Measurements from ENCODE around the gene PRR7. TPM values are rescaled to one million over a fixed set of nuclear protein-coding genes. Genes with fewer than 3 reads are reported as not detected.
A peak's percentile ranks its signal among the peaks of the same experiment; 100 is the strongest.

The PRR7 gene
- total RNA-seq, 1 donor from 2014 or later = 2.1 TPM

GRCh38 chr5:177450667-177451424, 4.2 kb downstream of the PRR7 start:
- no peaks in the 10 kb centered on the region for H3K9me3 ChIP-seq (replicated peaks)
- H3K4me3 ChIP-seq = no peak overlapping the region
- H3K4me1 ChIP-seq = peaks cover 49% of the 10 kb centered on the region
- no peak overlapping the region for H3K27ac ChIP-seq (replicated peaks)
- intact Hi-C loops (cut with micrococcal nuclease) = loop anchor here (5.0 to 10.0 kb wide), 2 partner anchors 49 to 136 kb away; partner anchors contain the start of genes MXD3 and PFN3
- peaks cover 69% of the 10 kb centered on the region for H3K27me3 ChIP-seq (ENCODE audit: low read depth)
- no peak for TF ChIP-seq CTCF (IDR thresholded peaks at IDR 0.05; ENCODE audit: borderline replicate concordance)
- H3K36me3 ChIP-seq = no peaks in the 10 kb centered on the region
- DNase-seq = no peak

DNA sequence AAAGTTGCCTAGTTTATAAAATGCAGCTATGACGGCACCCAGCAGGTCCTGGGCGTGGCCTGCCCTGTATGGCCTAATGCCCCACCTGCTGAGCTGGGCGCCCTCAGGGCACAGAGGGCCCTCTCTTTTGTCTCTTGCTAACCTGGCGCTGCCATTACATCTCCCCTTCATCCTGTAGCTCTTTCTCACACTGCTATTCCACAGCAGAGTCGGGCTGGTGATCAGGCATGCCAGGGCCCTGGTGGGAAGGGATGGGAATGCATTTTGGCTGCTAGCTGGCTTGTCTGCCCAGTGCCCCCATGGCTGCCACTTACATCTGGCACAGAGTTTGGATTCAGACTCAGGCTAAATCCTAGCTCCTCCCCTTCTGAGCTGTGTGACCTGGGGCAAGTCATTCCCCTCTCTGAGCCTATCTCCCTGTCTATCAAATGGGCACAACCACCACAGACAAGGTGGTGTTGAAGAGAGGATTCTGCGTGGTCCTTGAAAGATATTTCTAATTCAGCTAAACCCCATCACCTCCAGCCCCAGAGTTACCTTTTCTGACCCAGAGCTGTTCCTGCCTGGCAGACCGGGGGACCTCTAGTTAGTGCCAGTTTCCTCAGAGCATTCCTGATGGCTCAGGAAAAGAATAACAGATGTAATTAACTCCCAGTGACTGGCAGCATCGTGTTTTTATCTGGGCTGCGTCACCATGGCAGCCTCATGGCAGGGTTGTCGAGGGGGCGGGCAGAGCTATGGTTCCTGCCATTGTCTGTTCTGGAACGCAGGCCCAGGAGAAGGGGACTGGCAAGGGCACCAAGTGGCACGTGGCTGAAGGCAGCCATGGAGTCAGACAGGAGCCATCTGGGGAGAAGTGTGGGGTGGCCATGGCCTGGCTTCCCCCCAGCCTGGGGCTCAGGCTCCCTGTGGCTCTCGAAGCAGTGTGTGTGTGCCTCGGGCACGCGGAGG, 6.3 kb downstream of the PRR7 start:
- intact Hi-C loops (cut with micrococcal nuclease) = loop anchor here (5.0 to 10.0 kb wide), 2 partner anchors 51 to 138 kb away; partner anchors contain the start of genes MXD3 and PFN3
- peaks cover 6% of the 10 kb centered on the region for H3K36me3 ChIP-seq
- no peak for TF ChIP-seq CTCF (IDR thresholded peaks at IDR 0.05; ENCODE audit: borderline replicate concordance)
- peaks cover 51% of the 10 kb centered on the region for H3K27me3 ChIP-seq (ENCODE audit: low read depth)
- H3K4me3 ChIP-seq = no peak overlapping the region
- H3K27ac ChIP-seq (replicated peaks) = no peak overlapping the region
- H3K9me3 ChIP-seq (replicated peaks) = no peaks in the 10 kb centered on the region
- peaks cover 49% of the 10 kb centered on the region for H3K4me1 ChIP-seq
- DNase-seq = no peak

DNA sequence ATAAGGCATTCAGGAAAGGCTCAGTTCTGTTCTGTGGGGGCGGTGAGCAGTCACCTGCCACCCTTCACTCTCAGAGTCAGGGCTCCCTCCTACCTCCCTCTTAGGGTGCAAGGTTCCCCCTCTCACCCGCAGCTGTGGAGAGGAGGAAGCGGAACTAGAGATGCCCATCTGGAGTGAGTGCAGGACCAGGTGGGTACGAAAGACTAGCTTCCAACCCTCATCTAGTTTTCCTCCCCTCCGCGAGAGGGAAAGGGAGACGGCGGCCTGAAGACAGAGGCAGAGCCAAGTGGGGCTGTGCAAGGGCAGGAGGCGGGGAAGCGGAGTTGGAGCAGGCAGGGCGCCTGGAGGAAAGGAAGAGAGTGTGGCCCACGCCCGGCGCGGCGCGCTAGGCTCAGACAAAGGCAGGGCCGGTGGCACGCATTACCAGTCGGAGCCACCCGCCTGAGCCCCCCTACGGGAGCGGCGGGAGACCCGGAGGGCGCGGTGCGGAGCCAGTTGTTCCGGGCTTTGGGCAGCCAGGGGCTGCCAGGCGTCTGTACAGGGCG, 7.3 kb downstream of the PRR7 start:
- H3K9me3 ChIP-seq (replicated peaks) = no peaks in the 10 kb centered on the region
- TF ChIP-seq CTCF (IDR thresholded peaks at IDR 0.05; ENCODE audit: borderline replicate concordance) = no peak
- H3K27ac ChIP-seq (replicated peaks) = peak overlapping the region; percentile 81
- H3K4me3 ChIP-seq = peak overlapping the region; percentile 75
- peaks cover 42% of the 10 kb centered on the region for H3K27me3 ChIP-seq (ENCODE audit: low read depth)
- H3K36me3 ChIP-seq = peaks cover 13% of the 10 kb centered on the region
- peaks cover 50% of the 10 kb centered on the region for H3K4me1 ChIP-seq
- DNase-seq = no peak
- intact Hi-C loops (cut with micrococcal nuclease) = loop anchor here (5.0 to 10.0 kb wide), 2 partner anchors 52 to 139 kb away; partner anchors contain the start of genes MXD3 and PFN3

GRCh38 chr5:177454397-177455035, 7.9 kb downstream of the PRR7 start:
- peak; percentile 92 for TF ChIP-seq CTCF (IDR thresholded peaks at IDR 0.05; ENCODE audit: borderline replicate concordance)
- Histone ChIP-seq H3K27me3 (ENCODE audit: low read depth) (peaks cover 36% of the 10 kb centered on the region), H3K9me3 (replicated peaks) (no peaks in the 10 kb centered on the region), H3K4me1 (peaks cover 50% of the 10 kb centered on the region), H3K36me3 (peaks cover 18% of the 10 kb centered on the region), H3K27ac (replicated peaks) (peak overlapping the region; percentile 81), H3K4me3 (peak overlapping the region; percentile 75)
- intact Hi-C loops (cut with micrococcal nuclease) = loop anchor here (5.0 to 10.0 kb wide), 2 partner anchors 52 to 140 kb away; partner anchors contain the start of genes MXD3 and PFN3
- DNase-seq = peak; percentile 91
